ENCODE results near the gene RAD51B.

DNA sequence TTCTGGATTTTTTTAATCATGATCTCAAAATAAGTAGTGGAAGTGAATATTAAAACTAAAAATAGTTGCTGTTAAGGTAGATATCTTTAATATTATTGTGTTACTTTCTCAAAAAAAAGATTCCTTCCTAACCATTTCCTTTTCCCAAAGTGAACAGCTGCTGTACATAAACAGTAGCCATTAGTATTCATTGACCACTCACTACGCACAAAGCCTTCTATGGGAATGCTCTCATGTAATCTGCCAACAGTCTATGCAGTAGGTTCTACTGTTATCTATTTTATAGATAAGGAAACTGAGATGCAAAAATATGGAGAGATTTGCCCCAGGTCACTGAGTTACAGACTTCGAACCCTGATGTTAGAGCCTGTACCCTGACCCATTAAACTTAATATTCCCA lies 941.2 kb downstream of the RAD51B start:
- no peak for TF ChIP-seq SUZ12 (IDR thresholded peaks at IDR 0.05; ENCODE audit: extremely low read depth, insufficient read depth, insufficient read length)
- no peak for TF ChIP-seq ZNF274 (IDR thresholded peaks at IDR 0.05; ENCODE audit: low read depth, low read length)
